HG03064 (cell line): ENCODE data around the gene CD200R1L.

Experiments
- ATAC-seq: cut with Tn5 transposase; IDR thresholded peaks from one replicate; pipeline ENCODE4 v1.9.1; 2021; ENCODE audit warnings: low read depth; ENCODE audit not compliant: unreplicated experiment

The CD200R1L gene

DNA sequence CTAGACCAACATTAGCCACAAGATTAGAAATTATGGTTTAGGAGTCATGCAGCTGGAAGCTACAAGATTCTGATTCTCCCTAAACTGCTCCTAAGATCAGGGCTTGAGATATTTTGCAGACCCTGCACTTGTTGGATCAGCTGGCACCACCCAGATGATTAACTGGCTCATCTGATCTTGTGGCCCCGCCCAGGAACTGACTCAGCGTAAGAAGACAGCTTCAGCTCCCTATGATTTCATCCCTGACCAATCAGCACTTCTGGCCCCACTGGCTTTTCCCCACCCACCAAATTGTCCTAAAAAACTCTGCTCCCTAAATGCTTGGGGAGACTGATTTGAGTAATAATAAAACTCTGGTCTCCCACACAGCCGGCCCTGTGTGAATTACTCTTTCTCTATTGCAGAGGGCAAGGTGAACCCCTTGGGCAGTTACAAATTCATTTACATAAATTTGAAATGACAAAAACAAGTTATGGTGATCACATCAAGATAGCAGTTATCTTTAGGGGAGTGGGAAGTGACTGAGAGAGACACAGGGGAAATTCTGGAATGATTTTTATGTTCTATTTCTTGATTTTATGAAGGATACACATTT, 76.5 kb downstream of the CD200R1L start:
- no peak for ATAC-seq

DNA sequence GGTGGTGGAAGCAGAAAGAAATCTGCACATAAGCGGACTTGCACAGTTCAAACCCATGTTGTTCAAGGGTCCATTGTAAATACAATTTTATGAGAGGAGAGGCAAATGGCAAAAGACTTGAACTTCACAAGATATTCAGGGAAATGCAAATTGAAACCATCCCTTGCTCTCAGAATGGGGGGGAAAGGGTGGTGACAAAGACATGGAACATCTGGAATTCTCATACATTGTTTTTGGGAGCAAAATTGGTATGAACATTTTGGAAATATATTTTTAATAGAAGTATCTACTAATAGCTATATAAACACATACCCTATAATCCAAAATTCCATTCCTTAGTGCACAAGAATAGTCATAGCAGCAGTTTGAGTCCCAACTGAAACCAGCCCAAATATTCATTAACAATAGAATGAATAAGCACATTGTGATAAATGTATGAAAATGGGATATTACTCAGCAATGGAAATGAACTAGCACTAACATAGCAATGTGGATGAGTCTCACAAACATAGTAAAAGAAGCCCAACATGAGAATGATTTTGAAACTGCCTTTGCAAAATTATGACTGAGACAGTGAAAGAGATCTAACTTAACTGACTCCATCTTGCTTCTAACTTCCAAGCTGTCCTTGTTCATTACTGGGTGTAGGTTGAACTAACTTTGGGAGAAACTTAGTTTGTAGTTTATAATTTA, 77.2 kb downstream of the CD200R1L start:
- no peak for ATAC-seq

DNA sequence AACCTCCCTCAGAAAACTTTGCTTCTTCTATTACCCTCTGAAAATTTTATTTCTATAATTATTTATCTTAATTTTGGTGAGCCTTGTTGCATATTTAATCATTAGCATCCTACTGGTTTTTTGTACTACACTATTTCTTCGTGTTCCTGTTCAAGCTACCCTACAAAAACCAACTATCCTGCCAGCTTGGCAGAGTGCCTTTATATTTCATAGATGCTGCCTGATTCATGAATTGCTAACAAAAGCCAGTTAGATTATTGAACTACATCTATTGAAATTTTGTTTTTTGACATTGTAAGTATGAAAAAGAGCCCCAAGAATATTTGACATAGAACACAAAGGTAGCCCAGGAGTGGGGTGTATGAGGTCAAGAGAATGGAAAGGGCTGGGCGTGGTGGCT, 78.9 kb downstream of the CD200R1L start:
- no peak for ATAC-seq

DNA sequence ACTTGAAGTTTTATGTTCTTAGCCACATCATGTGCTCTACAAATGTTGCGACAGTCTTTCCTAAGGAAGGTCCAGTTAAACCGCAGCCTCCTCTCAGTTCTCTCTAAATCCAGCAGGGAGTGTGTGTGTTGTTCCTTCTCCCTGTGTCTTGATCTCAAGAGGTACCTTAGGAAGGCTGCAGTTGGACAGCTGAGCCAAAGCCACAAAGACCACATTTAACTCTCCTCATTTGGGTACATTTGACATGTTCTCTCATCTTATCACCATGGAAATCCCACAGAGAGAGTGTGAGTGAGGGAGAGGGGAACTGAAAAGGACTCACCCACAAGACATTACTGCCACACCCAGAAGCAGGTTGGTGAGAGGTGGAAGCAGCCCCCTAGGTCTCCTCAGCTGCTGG, 79.5 kb downstream of the CD200R1L start:
- no peak for ATAC-seq
